ENCODE data around the gene NDUFAF4.

NDUFAF4 gene

GRCh38 chr6:96888745-96889144 lies 8.9 kb downstream of the NDUFAF4 start:
- Histone ChIP-seq H3K36me3 (ENCODE audit: control insufficient read depth in 2 of 2, insufficient read depth in 1 of 2, low read length in 2 of 2) (peaks cover 31 to 42% of the 10 kb centered on the region in 2 experiments), H3K27ac (ENCODE audit: extremely low read depth, low read depth, low read length) (no peak overlapping the region), H3K4me3 (ENCODE audit: low read depth, low read length) (no peak overlapping the region), H3K9me3 (ENCODE audit: control insufficient read depth, insufficient read depth, low read depth, low read length) (no peaks in the 10 kb centered on the region), H3K4me1 (ENCODE audit: control insufficient read depth, insufficient read depth, low read length) (no peaks in the 10 kb centered on the region)
- POLR2A ChIA-PET: no interaction called here
- no peak for TF ChIP-seq SP7 (tag by site-specific recombination; IDR thresholded peaks at IDR 0.05)
- TF ChIP-seq ZNF626 (tag by site-specific recombination; IDR thresholded peaks at IDR 0.05): no peak
- TF ChIP-seq ZNF777 (tag by site-specific recombination; IDR thresholded peaks at IDR 0.05; ENCODE audit: borderline replicate concordance): no peak
- no peak for TF ChIP-seq ZNF302 (tag by site-specific recombination; IDR thresholded peaks at IDR 0.05; ENCODE audit: low read depth)
- TF ChIP-seq ZNF354C (tag by site-specific recombination; IDR thresholded peaks at IDR 0.05; ENCODE audit: borderline replicate concordance, low read depth): no peak
- TF ChIP-seq, protein P1, sequence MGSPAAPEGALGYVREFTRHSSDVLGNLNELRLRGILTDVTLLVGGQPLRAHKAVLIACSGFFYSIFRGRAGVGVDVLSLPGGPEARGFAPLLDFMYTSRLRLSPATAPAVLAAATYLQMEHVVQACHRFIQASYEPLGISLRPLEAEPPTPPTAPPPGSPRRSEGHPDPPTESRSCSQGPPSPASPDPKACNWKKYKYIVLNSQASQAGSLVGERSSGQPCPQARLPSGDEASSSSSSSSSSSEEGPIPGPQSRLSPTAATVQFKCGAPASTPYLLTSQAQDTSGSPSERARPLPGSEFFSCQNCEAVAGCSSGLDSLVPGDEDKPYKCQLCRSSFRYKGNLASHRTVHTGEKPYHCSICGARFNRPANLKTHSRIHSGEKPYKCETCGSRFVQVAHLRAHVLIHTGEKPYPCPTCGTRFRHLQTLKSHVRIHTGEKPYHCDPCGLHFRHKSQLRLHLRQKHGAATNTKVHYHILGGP (tag by site-specific recombination; IDR thresholded peaks at IDR 0.05): no peak
- TF ChIP-seq ZNF510 (tag by site-specific recombination; IDR thresholded peaks at IDR 0.05; ENCODE audit: insufficient replicate concordance): no peak
- CTCF ChIA-PET: interaction anchor here (1.3 kb wide), 1 partner anchor 9 kb away, joined by 5 read pairs; no protein-coding TSS in a partner anchor

DNA sequence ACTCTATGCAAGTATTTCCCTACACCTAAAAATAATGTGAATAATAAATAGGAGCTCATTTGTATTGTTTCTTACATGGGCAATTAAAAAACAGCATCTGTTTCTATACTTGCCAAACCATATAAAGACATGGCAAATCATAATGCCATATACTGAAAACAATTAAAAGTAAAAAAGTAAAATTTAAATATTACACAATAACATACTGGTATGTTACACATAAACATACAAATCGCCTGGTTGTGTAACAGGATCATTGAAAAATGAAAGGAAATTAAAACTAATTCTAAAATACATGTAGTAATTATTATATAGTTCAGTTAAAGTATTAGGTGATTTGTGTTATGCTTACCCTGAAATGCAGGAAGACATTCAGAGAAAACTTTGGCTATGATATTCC lies 11.2 kb downstream of the NDUFAF4 start:
- Histone ChIP-seq H3K4me3 (ENCODE audit: low read depth, low read length) (no peak overlapping the region), H3K27ac (ENCODE audit: extremely low read depth, low read depth, low read length) (no peak overlapping the region), H3K36me3 (ENCODE audit: control insufficient read depth in 2 of 2, insufficient read depth in 1 of 2, low read length in 2 of 2) (peaks cover 12 to 20% of the 10 kb centered on the region in 2 experiments; a peak in 2 of 3 replicates), H3K9me3 (ENCODE audit: control insufficient read depth, insufficient read depth, low read depth, low read length) (no peaks in the 10 kb centered on the region), H3K4me1 (ENCODE audit: control insufficient read depth, insufficient read depth, low read length) (peaks cover 6% of the 10 kb centered on the region; the same call in 1 of the 2 replicates)
- no peak for TF ChIP-seq SP3 (tag by site-specific recombination; IDR thresholded peaks at IDR 0.05)
- no peak for TF ChIP-seq SETDB1 (IDR thresholded peaks at IDR 0.05; ENCODE audit: insufficient read length, low read length)
- TF ChIP-seq HOXD13 (CRISPR knock-in tag; IDR thresholded peaks at IDR 0.05; ENCODE audit: borderline replicate concordance): no peak
- no peak for TF ChIP-seq ZNF785 (tag by site-specific recombination; IDR thresholded peaks at IDR 0.05)
- TF ChIP-seq SCRT2 (tag by site-specific recombination; IDR thresholded peaks at IDR 0.05): no peak
- no peak for TF ChIP-seq ZNF155 (tag by site-specific recombination; IDR thresholded peaks at IDR 0.05)
- no peak for TF ChIP-seq ATF2 (tag by site-specific recombination; IDR thresholded peaks at IDR 0.05; ENCODE audit: low read depth)
- TF ChIP-seq ZNF26 (tag by site-specific recombination; IDR thresholded peaks at IDR 0.05): no peak
- TF ChIP-seq ZNF184 (tag by site-specific recombination; IDR thresholded peaks at IDR 0.05): no peak
- TF ChIP-seq ZNF837 (tag by site-specific recombination; IDR thresholded peaks at IDR 0.05): no peak
- TF ChIP-seq ZNF221 (tag by site-specific recombination; IDR thresholded peaks at IDR 0.05; ENCODE audit: borderline replicate concordance): no peak
- no peak for TF ChIP-seq ZBTB26 (tag by site-specific recombination; optimal IDR thresholded peaks at IDR 0.05)
- no peak for TF ChIP-seq IKZF3 (tag by site-specific recombination; IDR thresholded peaks at IDR 0.05)
- TF ChIP-seq ZBTB7A (tag by site-specific recombination; IDR thresholded peaks at IDR 0.05; ENCODE audit: low read depth): no peak
- TF ChIP-seq, protein P2, sequence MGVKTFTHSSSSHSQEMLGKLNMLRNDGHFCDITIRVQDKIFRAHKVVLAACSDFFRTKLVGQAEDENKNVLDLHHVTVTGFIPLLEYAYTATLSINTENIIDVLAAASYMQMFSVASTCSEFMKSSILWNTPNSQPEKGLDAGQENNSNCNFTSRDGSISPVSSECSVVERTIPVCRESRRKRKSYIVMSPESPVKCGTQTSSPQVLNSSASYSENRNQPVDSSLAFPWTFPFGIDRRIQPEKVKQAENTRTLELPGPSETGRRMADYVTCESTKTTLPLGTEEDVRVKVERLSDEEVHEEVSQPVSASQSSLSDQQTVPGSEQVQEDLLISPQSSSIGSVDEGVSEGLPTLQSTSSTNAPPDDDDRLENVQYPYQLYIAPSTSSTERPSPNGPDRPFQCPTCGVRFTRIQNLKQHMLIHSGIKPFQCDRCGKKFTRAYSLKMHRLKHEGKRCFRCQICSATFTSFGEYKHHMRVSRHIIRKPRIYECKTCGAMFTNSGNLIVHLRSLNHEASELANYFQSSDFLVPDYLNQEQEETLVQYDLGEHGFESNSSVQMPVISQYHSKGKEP (tag by site-specific recombination; IDR thresholded peaks at IDR 0.05): no peak
- no peak for TF ChIP-seq ZNF214 (tag by site-specific recombination; IDR thresholded peaks at IDR 0.05; ENCODE audit: borderline replicate concordance)
- no peak for TF ChIP-seq ZNF670 (tag by site-specific recombination; IDR thresholded peaks at IDR 0.05; ENCODE audit: low read depth)
- POLR2A ChIA-PET: no interaction called here
- CTCF ChIA-PET: interaction anchor here (1.4 kb wide), 1 partner anchor 10 kb away, joined by 6 read pairs; no protein-coding TSS in a partner anchor
